HepG2 (cell line): Measurements from ENCODE around the gene NCOA6. TPM values are rescaled to one million over a fixed set of nuclear protein-coding genes. Genes with fewer than 3 reads are reported as not detected.

Source experiments
- ATAC-seq: fragments of 200-7000 bp; cut with Tn5 transposase; 3 replicates; pipeline ENCODE4 v1.9.1; 2020; ENCODE audit warnings: mild to moderate bottlenecking, moderate library complexity
- BruUV-seq: library from RNA; stranded (reverse); fragments of 400-500 nt; replicated peaks from 2 replicates; lab custom pipeline; 2021; lab: Mats Ljungman, UMichigan
- CTCF ChIA-PET: fragments of 300-600 bp; formaldehyde crosslinking; extraction: SDS; loops from one replicate; lab custom pipeline; 2021; ENCODE audit warnings: low total read pairs, inconsistent platforms, low intra/inter-chr PET ratio; lab: Yijun Ruan, JAX
- POLR2A ChIA-PET: fragments of 350-600 bp; sonication (Branson Sonifier 250); formaldehyde crosslinking; loops from one replicate; lab custom pipeline; 2020; ENCODE audit warnings: antibody characterized with exemption, inconsistent platforms; lab: Yijun Ruan, JAX
- DNase-seq: peaks from one replicate; pipeline ENCODE4 v3.0.0-alpha.2; 2015; ENCODE audit warnings: low spot score
- FAIRE-seq: peaks from 3 replicates; lab custom pipeline; 2011; peaks lifted over from hg19 to GRCh38; lab: Jason Lieb, UNC
- H2AFZ ChIP-seq: one replicate; pipeline ENCODE4 v1.6.1; 2011; ENCODE audit warnings: low read length, inconsistent platforms
- H3K27ac ChIP-seq: fragments of 300-600 bp; 3 replicates; pipeline ENCODE4 v1.8.0; 2011; ENCODE audit warnings: mixed run types, mild to moderate bottlenecking, mixed read lengths, low read length, inconsistent platforms; ENCODE audit not compliant: insufficient read depth; ENCODE audit errors: extremely low read length
- H3K27me3 ChIP-seq, 2 experiments: fragments of 200-600 bp in 1 of 2; 2 replicates in 1 of 2; 3 replicates in 1 of 2; pipeline versions ENCODE4 v1.6.0 to v1.8.0; 2011; ENCODE audit warnings: low read length in 2 of 2, mild to moderate bottlenecking in 2 of 2, moderate library complexity in 2 of 2, inconsistent platforms in 1 of 2; ENCODE audit not compliant: insufficient read depth in 2 of 2, control insufficient read depth in 1 of 2
- H3K36me3 ChIP-seq, 2 experiments: fragments of 200-600 bp in 1 of 2; replicated peaks in 1 of 2; 2 replicates in 1 of 2; 3 replicates in 1 of 2; pipeline versions ENCODE4 v1.5.1 to v1.8.0; 2011; ENCODE audit warnings: low read length in 2 of 2, inconsistent platforms in 1 of 2; ENCODE audit not compliant: insufficient read depth in 2 of 2, control insufficient read depth in 1 of 2
- H3K4me1 ChIP-seq: 2 replicates; pipeline ENCODE4 v1.5.1; 2012; ENCODE audit warnings: low read length, inconsistent platforms; ENCODE audit not compliant: insufficient read depth
- H3K4me2 ChIP-seq: 2 replicates; pipeline ENCODE4 v1.6.0; 2011; ENCODE audit warnings: low read depth, low read length, inconsistent platforms
- H3K4me3 ChIP-seq, 3 experiments: fragments of 200-600 bp in 1 of 3; sonication (generic), shearing (Covaris generic) in 1 of 3; replicated peaks in 1 of 3; 2 replicates each; pipeline ENCODE4 v1.5.1; 2011 to 2016; ENCODE audit warnings: low read length in 3 of 3, inconsistent platforms in 2 of 3, low read depth in 2 of 3, mild to moderate bottlenecking in 2 of 3, control low read depth in 1 of 3, mixed read lengths in 1 of 3; ENCODE audit not compliant: insufficient read depth in 1 of 3
- H3K79me2 ChIP-seq: one replicate; pipeline ENCODE4 v1.6.1; 2011; ENCODE audit warnings: low read length, inconsistent platforms; ENCODE audit not compliant: insufficient read depth
- H3K9ac ChIP-seq: 2 replicates; pipeline ENCODE4 v1.6.0; 2011; ENCODE audit warnings: mild to moderate bottlenecking, low read depth, low read length, inconsistent platforms; ENCODE audit not compliant: insufficient read depth
- H3K9me3 ChIP-seq: 2 replicates; pipeline ENCODE4 v1.5.1; 2012; ENCODE audit warnings: mild to moderate bottlenecking, low read length
- H4K20me1 ChIP-seq: 2 replicates; pipeline ENCODE4 v1.6.0; 2011; ENCODE audit warnings: inconsistent platforms, mild to moderate bottlenecking, low read length, moderate library complexity; ENCODE audit not compliant: insufficient read depth
- IRX3 ChIP-seq: sonication (generic); formaldehyde crosslinking; IDR thresholded peaks from 2 replicates; pipeline ENCODE4 v1.8.1; 2023; ENCODE audit warnings: mild to moderate bottlenecking, low read depth, missing genetic modification reagents, borderline replicate concordance
- JUND ChIP-seq: sonication (generic); formaldehyde crosslinking; IDR thresholded peaks from 2 replicates; pipeline ENCODE4 v1.8.0; 2022; ENCODE audit warnings: mild to moderate bottlenecking, missing genetic modification reagents
- MAFF ChIP-seq: IDR thresholded peaks from 2 replicates; pipeline ENCODE4 v1.6.1; 2011; ENCODE audit warnings: low read depth, low read length, improper control_type of control experiment
- MAFG ChIP-seq: sonication (generic); formaldehyde crosslinking; IDR thresholded peaks from 2 replicates; pipeline ENCODE4 v1.5.1; 2020; ENCODE audit warnings: mild to moderate bottlenecking, missing genetic modification reagents
- MAFK ChIP-seq, 2 experiments: IDR thresholded peaks in 1 of 2; conservative IDR thresholded peaks in 1 of 2; 2 replicates each; pipeline ENCODE4 v1.6.1; 2011; ENCODE audit warnings: improper control_type of control experiment in 2 of 2, low read length in 2 of 2
- MED13 ChIP-seq: sonication (generic); formaldehyde crosslinking; IDR thresholded peaks from 2 replicates; pipeline ENCODE4 v1.5.0; 2020; ENCODE audit warnings: missing genetic modification reagents
- PLSCR1 ChIP-seq: sonication (generic); formaldehyde crosslinking; IDR thresholded peaks from 2 replicates; pipeline ENCODE4 v1.5.0; 2020; ENCODE audit warnings: missing genetic modification reagents, mild to moderate bottlenecking, borderline replicate concordance
- PRDM4 ChIP-seq: sonication (generic); formaldehyde crosslinking; IDR thresholded peaks from 2 replicates; pipeline ENCODE4 v1.9.0; 2021; ENCODE audit warnings: missing genetic modification reagents, borderline replicate concordance
- SNAPC5 ChIP-seq: sonication (generic); formaldehyde crosslinking; IDR thresholded peaks from 2 replicates; pipeline ENCODE4 v1.8.1; 2023; ENCODE audit warnings: mild to moderate bottlenecking, missing genetic modification reagents, borderline replicate concordance
- XRCC5 ChIP-seq: fragments of 200-400 bp; formaldehyde crosslinking; optimal IDR thresholded peaks from 2 replicates; pipeline ENCODE3; 2017; ENCODE audit warnings: mild to moderate bottlenecking, low read length
- ZNF232 ChIP-seq: sonication (generic); formaldehyde crosslinking; IDR thresholded peaks from 2 replicates; pipeline ENCODE4 v1.4.0; 2020; ENCODE audit warnings: missing genetic modification reagents, borderline replicate concordance
- ZNF256 ChIP-seq: sonication (generic); formaldehyde crosslinking; conservative IDR thresholded peaks from 2 replicates; pipeline ENCODE4 v1.4.0; 2020; ENCODE audit warnings: missing genetic modification reagents
- ZNF33A ChIP-seq: sonication (generic); formaldehyde crosslinking; IDR thresholded peaks from 2 replicates; pipeline ENCODE4 v1.5.1; 2020; ENCODE audit warnings: missing genetic modification reagents, mild to moderate bottlenecking, moderate library complexity, borderline replicate concordance
- ZNF503 ChIP-seq: sonication (generic); formaldehyde crosslinking; IDR thresholded peaks from 2 replicates; pipeline ENCODE4 v1.4.0; 2020; ENCODE audit warnings: missing genetic modification reagents
- WGBS: methylation state at CpG from one replicate; pipeline ENCODE4 v1.1.6; 2017; ENCODE audit warnings: low lambda C conversion rate; 5-methylcytosine and 5-hydroxymethylcytosine counted together
- in situ Hi-C: cut with HindIII; loops from 2 replicates; pipeline ENCODE4 v1.10.0; 2017; ENCODE audit warnings: low pct_unique_long_range_greater_than_20kb; ENCODE audit not compliant: extremely low pct_ligation_motif_present
- intact Hi-C: fragments of 100-400 bp; cut with micrococcal nuclease; formaldehyde crosslinking; loops from one replicate; pipeline ENCODE4 v1.10.0; 2022; ENCODE audit not compliant: unreplicated experiment
- polyA plus RNA-seq, 8 experiments: library from polyadenylated mRNA; depleted of rRNA in 3 of 8; stranded (reverse) in 7 of 8; unstranded in 1 of 8; fragments of >200 nt; fragmentation: Illumina TruSeq in 4 of 8; extraction: Trizol in 4 of 8; gene quantifications; 2 replicates each; pipeline versions ENCODE4 v1.2.1 to v1.2.3, GENCODE V29; 2011 to 2016; ENCODE audit warnings: low read depth in 4 of 8, missing spikeins in 1 of 8, mixed read lengths in 1 of 8; ENCODE audit not compliant: insufficient read depth in 1 of 8
- total RNA-seq, 5 experiments: library from RNA; depleted of rRNA; stranded (reverse); fragments of >200 nt; fragmentation: Illumina TruSeq; extraction: Trizol; gene quantifications; 2 replicates each; pipeline ENCODE4 v1.2.3, GENCODE V29; 2016; ENCODE audit warnings: low read depth in 1 of 5

Gene NCOA6
- total and polyA plus RNA-seq, 2 of the 13 experiments (the other 11 are each of a cell fraction or from before 2014, with no cell fraction given), result 11.2 to 29.3 TPM

DNA sequence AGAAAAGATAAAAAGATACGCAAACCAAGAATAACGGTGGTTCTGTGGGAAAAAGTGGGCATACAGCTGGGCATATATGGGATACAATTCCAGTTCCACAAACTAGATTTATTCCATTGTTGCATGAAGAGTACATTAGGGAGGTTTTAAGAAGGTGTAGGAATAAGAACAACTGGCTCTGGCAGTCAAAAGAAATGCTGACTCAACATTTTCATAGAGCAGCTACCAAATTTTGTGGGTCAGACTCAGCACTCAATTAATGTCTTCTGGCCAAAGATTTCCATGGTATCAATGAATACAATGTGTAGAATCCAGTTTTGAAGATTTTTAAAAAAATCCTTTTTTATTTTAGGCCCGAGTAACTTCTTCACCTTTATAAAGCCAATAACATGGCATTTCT lies 81.1 kb downstream of the NCOA6 start:
- TF ChIP-seq JUND (CRISPR knock-in tag) (no peak), MAFG (CRISPR knock-in tag) (peak; percentile 80), MAFF (peak; percentile 100), ZNF256 (CRISPR knock-in tag) (no peak), SNAPC5 (no peak), ZNF503 (CRISPR knock-in tag) (no peak), ZNF232 (CRISPR knock-in tag) (no peak), MED13 (no peak), PLSCR1 (no peak), IRX3 (CRISPR knock-in tag) (no peak), MAFK (conservative IDR thresholded peaks at IDR 0.05 in 1 of 2, IDR thresholded peaks at IDR 0.05 in 1 of 2; ENCODE audit: low read length in 2 of 2) (peak; percentile 100), XRCC5 (no peak), PRDM4 (no peak), ZNF33A (CRISPR knock-in tag) (no peak)
- Histone ChIP-seq H3K36me3 (peaks cover 40 to 66% of the 10 kb centered on the region in 2 experiments), H2AFZ (no peak overlapping the region), H3K4me1 (no peaks in the 10 kb centered on the region), H3K27me3 (no peaks in the 10 kb centered on the region), H3K4me2 (no peak overlapping the region), H3K79me2 (no peaks in the 10 kb centered on the region), H4K20me1 (no peaks in the 10 kb centered on the region), H3K9ac (no peak overlapping the region), H3K27ac (no peak overlapping the region), H3K9me3 (no peaks in the 10 kb centered on the region), H3K4me3 (no peak overlapping the region)
- 96% methylated on average over 3 of the region's 3 CpGs for WGBS
- in situ Hi-C loops (no loop called here), intact Hi-C loops (no loop called here)
- POLR2A ChIA-PET, result no interaction called here
- no peak for DNase-seq
- CTCF ChIA-PET, result no interaction called here
- no peak for ATAC-seq
- no peak for FAIRE-seq
- no TSS peak for BruUV-seq
